Measurements from ENCODE around the gene DDX3X. TPM values are rescaled to one million over a fixed set of nuclear protein-coding genes. Genes with fewer than 3 reads are reported as not detected.

DDX3X gene
- total and polyA plus RNA-seq, 2 of the 13 experiments (the other 11 are each of a cell fraction or from before 2014, with no cell fraction given): 53.5 to 239 TPM

- TF ChIP-seq NAIF1 (CRISPR knock-in tag; IDR thresholded peaks at IDR 0.05; ENCODE audit: borderline replicate concordance) (no peak), ZNF687 (CRISPR knock-in tag; IDR thresholded peaks at IDR 0.05) (peak; percentile 15; the same call in 1 of the 2 replicates), ZSCAN22 (CRISPR knock-in tag; IDR thresholded peaks at IDR 0.05) (no peak), ZNF674 (CRISPR knock-in tag; IDR thresholded peaks at IDR 0.05; ENCODE audit: low read depth) (no peak), KDM3A (CRISPR knock-in tag; IDR thresholded peaks at IDR 0.05; ENCODE audit: low read depth) (no peak), THAP11 (CRISPR knock-in tag; IDR thresholded peaks at IDR 0.05) (peak; percentile 53), HNF4A (CRISPR knock-in tag; IDR thresholded peaks at IDR 0.05) (peak; percentile 66), ZNF710 (CRISPR knock-in tag; IDR thresholded peaks at IDR 0.05; ENCODE audit: borderline replicate concordance) (peak; percentile 29; the same call in 1 of the 2 replicates), KAT8 (CRISPR knock-in tag; IDR thresholded peaks at IDR 0.05) (0 out of 2 replicates have a peak, but pooled peaks have one; percentile 27), ZNF773 (CRISPR knock-in tag; IDR thresholded peaks at IDR 0.05; ENCODE audit: borderline replicate concordance) (no peak), MXI1 (IDR thresholded peaks at IDR 0.05; ENCODE audit: borderline replicate concordance, low read depth, low read length) (no peak), SUZ12 (IDR thresholded peaks at IDR 0.05; ENCODE audit: low read depth, low read length) (no peak), ZNF768 (CRISPR knock-in tag; IDR thresholded peaks at IDR 0.05) (no peak), ZNF740 (CRISPR knock-in tag; IDR thresholded peaks at IDR 0.05) (0 out of 2 replicates have a peak, but pooled peaks have one; percentile 38), SNRNP70 (IDR thresholded peaks at IDR 0.05; ENCODE audit: low read depth, low read length) (no peak), GABPA (IDR thresholded peaks at IDR 0.05; ENCODE audit: low read depth, low read length) (no peak), GABPA (CRISPR knock-in tag; IDR thresholded peaks at IDR 0.05; ENCODE audit: low read depth) (peak; percentile 76), PAF1 (CRISPR knock-in tag; IDR thresholded peaks at IDR 0.05) (no peak), ETV5 (CRISPR knock-in tag; IDR thresholded peaks at IDR 0.05; ENCODE audit: borderline replicate concordance) (peak; percentile 44; the same call in 1 of the 2 replicates), ZNF644 (CRISPR knock-in tag; IDR thresholded peaks at IDR 0.05; ENCODE audit: low read depth) (peak; percentile 59), PATZ1 (CRISPR knock-in tag; IDR thresholded peaks at IDR 0.05) (peak; percentile 57; the same call in 1 of the 2 replicates)
These were observed 55.4 kb downstream of the DDX3X start (continued) for GRCh38 chrX:41389311-41389888.

Measured in HepG2 (cell line).